NB4 (cell line): Measurements from ENCODE around the gene C4orf50.

Experiments
- POLR2A ChIP-seq: IDR thresholded peaks from 2 replicates; pipeline ENCODE4 v1.6.1; 2011; ENCODE audit warnings: mild to moderate bottlenecking; ENCODE audit not compliant: insufficient read length; ENCODE audit errors: extremely low read depth
- TF ChIP-seq, protein P1 (sequence below): IDR thresholded peaks from one replicate; pipeline ENCODE4 v1.5.1; 2012; ENCODE audit warnings: low read depth, low read length
- TF ChIP-seq, protein P2 (sequence below): IDR thresholded peaks from 2 replicates; pipeline ENCODE4 v1.6.1; 2011; ENCODE audit warnings: low read depth, low read length

- no peak for TF ChIP-seq POLR2A
- TF ChIP-seq, protein P1, sequence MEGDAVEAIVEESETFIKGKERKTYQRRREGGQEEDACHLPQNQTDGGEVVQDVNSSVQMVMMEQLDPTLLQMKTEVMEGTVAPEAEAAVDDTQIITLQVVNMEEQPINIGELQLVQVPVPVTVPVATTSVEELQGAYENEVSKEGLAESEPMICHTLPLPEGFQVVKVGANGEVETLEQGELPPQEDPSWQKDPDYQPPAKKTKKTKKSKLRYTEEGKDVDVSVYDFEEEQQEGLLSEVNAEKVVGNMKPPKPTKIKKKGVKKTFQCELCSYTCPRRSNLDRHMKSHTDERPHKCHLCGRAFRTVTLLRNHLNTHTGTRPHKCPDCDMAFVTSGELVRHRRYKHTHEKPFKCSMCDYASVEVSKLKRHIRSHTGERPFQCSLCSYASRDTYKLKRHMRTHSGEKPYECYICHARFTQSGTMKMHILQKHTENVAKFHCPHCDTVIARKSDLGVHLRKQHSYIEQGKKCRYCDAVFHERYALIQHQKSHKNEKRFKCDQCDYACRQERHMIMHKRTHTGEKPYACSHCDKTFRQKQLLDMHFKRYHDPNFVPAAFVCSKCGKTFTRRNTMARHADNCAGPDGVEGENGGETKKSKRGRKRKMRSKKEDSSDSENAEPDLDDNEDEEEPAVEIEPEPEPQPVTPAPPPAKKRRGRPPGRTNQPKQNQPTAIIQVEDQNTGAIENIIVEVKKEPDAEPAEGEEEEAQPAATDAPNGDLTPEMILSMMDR: no peak
- TF ChIP-seq, protein P2, sequence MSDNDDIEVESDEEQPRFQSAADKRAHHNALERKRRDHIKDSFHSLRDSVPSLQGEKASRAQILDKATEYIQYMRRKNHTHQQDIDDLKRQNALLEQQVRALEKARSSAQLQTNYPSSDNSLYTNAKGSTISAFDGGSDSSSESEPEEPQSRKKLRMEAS: no peak
Measured at GRCh38 chr4:6056976-6057766, 38.9 kb upstream of the C4orf50 start.
